Mucosa of rectum (tissue), 2 donors: Measurements from ENCODE around the gene CCHCR1.

Experiments
- H3K27ac ChIP-seq, 2 donors: one replicate each; pipeline ENCODE4 v1.7.0; 2013; ENCODE audit warnings: inconsistent platforms in 2 of 2, low read depth in 2 of 2, low read length in 2 of 2
- H3K27me3 ChIP-seq, 2 donors: one replicate each; pipeline ENCODE4 v1.7.0; 2013; ENCODE audit warnings: low read length in 2 of 2; ENCODE audit not compliant: control insufficient read depth in 2 of 2, insufficient read depth in 2 of 2
- H3K36me3 ChIP-seq, 2 donors: one replicate each; pipeline ENCODE4 v1.7.0; 2013; ENCODE audit warnings: low read length in 2 of 2; ENCODE audit not compliant: control insufficient read depth in 2 of 2, insufficient read depth in 2 of 2
- H3K4me1 ChIP-seq, 2 donors: one replicate each; pipeline ENCODE4 v1.7.0; 2013; ENCODE audit warnings: low read length in 2 of 2, mild to moderate bottlenecking in 1 of 2; ENCODE audit not compliant: control insufficient read depth in 2 of 2, insufficient read depth in 2 of 2
- H3K4me3 ChIP-seq, 2 donors: one replicate each; pipeline ENCODE4 v1.7.0; 2013; ENCODE audit warnings: low read length in 2 of 2
- H3K9ac ChIP-seq, 2 donors: one replicate each; pipeline ENCODE4 v1.7.0; 2013; ENCODE audit warnings: low read length in 2 of 2, low read depth in 1 of 2, mild to moderate bottlenecking in 1 of 2
- H3K9me3 ChIP-seq, 2 donors: one replicate each; pipeline ENCODE4 v1.7.0; 2013; ENCODE audit warnings: low read length in 2 of 2; ENCODE audit not compliant: control insufficient read depth in 2 of 2
- donor health status: healthy.
- donor health status: Normal muscosa, but diverticular disease.

The CCHCR1 gene

DNA sequence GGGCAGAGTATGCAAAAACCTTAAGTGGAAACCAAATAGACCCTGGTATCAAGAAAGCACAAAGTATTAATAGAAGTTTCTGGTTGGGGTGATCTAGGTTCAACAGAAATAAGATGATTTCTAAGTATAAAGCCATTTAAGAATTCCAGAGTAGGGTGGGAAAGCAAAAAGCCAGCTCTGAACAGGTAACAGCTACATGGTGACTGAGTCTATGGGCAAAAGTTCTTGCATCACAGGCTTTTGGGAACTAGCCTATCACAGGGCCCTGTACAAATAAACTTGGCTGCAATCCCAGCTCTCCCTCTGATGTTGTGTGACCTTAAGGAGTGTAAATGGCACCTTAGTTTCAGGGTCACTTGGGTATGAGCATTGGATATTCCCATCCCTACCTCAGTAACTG, 6.3 kb upstream of the CCHCR1 start:
- Histone ChIP-seq H3K27ac (no peak overlapping the region), H3K4me1 (peaks cover 7 to 9% of the 10 kb centered on the region in 2 donors), H3K9me3 (no peaks in the 10 kb centered on the region), H3K36me3 (peaks cover 3 to 4% of the 10 kb centered on the region in 2 donors), H3K27me3 (no peaks in the 10 kb centered on the region), H3K4me3 (no peak overlapping the region), H3K9ac (no peak overlapping the region)

DNA sequence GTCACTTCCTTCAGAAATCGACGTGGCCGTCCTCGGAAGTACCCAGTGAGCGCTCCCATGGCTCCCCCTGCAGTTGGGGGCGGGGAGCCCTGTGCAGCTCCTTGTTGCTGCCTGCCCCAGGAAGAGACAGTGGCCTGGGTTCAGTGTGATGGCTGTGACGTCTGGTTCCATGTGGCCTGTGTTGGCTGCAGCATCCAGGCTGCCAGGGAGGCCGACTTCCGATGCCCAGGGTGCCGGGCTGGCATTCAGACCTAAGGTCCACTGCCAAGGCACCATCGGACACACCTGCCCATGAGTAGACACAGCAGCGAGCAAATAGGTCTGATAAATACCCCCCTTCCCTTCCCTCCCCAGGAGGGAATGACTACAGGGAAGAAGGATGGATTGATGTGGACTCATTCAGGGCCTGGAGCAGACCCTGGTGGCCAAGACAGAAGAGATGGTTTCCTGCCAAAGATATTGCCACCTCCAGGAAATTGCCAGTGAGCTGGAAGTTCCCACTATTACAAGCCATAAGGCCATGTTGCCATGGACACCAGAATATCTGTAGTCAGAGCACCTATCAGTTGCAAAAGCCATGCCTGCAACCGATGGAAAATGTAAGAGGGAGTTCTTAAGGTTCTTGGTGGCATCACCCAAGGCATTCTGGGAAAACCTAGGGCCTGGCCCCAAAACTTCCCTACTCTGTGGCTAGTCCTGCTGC, 5.0 kb upstream of the CCHCR1 start:
- Histone ChIP-seq H3K9ac (no peak overlapping the region), H3K27me3 (no peaks in the 10 kb centered on the region), H3K4me3 (no peak overlapping the region), H3K4me1 (peaks cover 11 to 12% of the 10 kb centered on the region in 2 donors), H3K27ac (no peak overlapping the region), H3K36me3 (peaks cover 3 to 4% of the 10 kb centered on the region in 2 donors), H3K9me3 (no peaks in the 10 kb centered on the region)

DNA sequence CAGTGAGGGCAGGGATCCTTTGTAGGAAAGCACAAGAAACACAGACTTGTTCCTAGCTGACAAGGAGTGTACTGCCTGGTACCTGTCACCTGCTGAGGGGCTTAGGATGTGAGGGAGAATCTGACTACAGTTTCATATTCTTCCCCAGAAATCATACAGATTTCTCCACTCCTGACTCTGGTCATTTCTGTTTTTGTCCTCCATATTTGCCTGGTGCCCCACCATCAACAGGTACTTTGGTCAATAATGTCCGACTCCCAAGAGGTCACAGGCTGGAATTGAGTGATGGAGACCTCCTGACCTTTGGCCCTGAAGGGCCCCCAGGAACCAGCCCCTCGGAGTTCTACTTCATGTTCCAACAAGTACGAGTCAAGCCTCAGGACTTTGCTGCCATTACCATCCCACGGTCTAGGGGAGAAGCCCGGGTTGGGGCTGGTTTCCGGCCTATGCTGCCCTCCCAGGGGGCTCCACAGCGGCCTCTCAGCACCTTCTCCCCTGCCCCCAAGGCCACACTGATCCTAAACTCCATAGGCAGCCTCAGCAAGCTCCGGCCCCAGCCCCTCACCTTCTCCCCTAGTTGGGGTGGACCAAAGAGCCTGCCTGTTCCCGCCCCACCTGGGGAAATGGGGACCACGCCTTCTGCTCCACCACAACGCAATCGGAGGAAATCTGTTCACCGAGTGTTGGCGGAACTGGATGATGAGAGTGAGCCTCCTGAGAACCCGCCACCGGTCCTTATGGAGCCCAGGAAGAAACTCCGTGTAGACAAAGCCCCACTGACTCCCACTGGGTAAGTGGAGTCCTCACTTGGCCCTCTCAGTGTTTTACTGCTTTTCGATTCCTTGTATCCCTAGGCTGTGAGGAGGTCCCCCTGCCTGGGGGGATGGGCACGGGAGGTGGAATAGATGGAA, 3.9 kb upstream of the CCHCR1 start:
- Histone ChIP-seq H3K4me1 (peaks cover 14 to 18% of the 10 kb centered on the region in 2 donors), H3K27me3 (no peaks in the 10 kb centered on the region), H3K27ac (no peak overlapping the region), H3K9ac (no peak overlapping the region), H3K4me3 (no peak overlapping the region), H3K36me3 (peaks cover 3 to 4% of the 10 kb centered on the region in 2 donors), H3K9me3 (no peaks in the 10 kb centered on the region)

DNA sequence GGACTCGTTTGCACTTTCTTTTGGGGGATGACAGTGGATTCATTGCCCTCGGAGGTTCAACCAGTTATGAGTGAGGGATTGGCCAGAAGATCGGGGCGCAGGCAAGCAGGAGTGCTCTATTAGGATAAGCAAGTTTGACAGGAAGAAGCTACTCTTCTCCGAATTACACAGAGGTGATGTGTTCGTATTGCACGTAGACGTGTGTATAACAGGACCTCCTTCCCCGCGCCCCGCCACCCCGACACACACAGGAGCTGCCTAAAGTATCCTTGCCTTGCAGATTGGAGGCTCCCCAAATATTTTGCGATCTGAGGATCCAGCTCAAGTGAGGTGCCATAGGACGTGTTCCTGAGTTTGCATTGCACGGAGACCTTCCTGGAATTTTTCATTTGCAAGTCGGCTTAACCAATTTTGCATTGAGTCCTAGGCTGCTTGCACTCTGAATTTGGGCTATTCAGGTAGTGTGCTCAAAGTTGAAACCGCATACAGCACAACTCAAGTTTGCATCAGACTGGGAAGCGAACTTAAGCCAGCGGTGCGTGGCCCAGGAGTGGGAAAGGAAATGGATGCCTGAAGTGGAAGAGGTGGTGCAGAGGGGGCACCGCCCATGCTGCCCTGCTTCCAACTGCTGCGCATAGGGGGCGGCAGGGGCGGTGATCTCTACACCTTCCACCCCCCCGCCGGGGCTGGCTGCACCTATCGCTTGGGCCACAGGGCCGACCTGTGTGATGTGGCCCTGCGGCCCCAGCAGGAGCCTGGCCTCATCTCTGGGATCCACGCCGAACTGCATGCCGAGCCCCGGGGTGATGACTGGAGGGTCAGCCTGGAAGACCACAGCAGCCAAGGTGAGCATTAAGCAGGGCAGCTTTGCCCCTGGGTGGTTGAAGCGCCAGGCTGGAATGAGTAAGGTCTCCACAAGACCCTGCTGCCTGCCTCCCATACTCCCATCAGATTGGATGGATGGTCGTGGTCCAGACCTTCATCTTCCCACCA, 1.6 kb upstream of the CCHCR1 start:
- Histone ChIP-seq H3K36me3 (peaks cover 7 to 8% of the 10 kb centered on the region in 2 donors), H3K27me3 (no peaks in the 10 kb centered on the region), H3K9ac (peak overlapping the region; percentile 66 to 70), H3K9me3 (no peaks in the 10 kb centered on the region), H3K4me1 (peaks cover 14 to 18% of the 10 kb centered on the region in 2 donors), H3K27ac (peak overlapping the region in 1 of 2 donors; percentile 65), H3K4me3 (peak overlapping the region; percentile 81 to 87)

DNA sequence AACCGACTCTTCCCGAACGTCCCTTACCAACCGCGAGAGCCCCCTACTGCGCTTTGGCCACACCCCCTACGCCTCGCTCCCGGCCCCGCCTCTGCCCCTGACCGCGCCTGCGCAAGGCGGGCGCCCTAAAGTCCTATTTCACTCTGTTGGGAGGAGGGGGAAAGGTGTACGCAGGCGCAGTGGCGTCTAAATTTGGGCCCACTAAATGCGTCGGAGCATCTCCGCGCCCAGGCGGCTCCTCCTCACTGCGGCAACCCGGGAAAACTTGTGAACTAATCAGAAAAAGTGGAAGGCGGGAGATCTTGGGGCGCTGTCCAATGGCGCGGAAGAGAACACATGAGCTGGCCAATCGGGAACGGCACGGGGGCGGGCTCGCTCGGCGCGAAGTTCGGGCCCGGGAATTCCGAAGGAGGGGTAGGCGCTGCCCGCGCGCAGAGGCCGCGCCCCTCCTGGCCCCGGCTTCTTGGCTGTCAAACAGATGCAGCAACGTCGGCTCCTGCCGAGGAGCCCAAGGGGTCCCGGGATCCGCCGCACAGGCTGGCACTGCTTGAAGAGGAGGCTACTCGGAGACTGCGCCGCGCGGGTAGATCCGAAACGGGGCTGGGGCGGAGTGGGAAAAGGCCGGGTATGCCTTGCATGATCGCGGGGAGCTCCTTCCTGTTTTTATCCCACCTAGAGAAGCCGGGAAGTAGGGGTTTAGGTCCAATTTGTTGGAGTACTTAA, 699 bp upstream of the CCHCR1 start, which contains the start of gene TCF19:
TSS of gene TCF19 (plus strand) at position 450 of the 723 bp plus-strand sequence. CDS start 881 bp downstream, outside the sequence.
- H3K9me3 ChIP-seq, result no peaks in the 10 kb centered on the region
- H3K4me1 ChIP-seq, result peaks cover 14 to 18% of the 10 kb centered on the region in 2 donors
- H3K27ac ChIP-seq, result peak within 1 kb of the TSS; percentile 65 to 69
- H3K27me3 ChIP-seq, result no peaks in the 10 kb centered on the region
- peak within 1 kb of the TSS; percentile 85 to 86 for H3K9ac ChIP-seq
- peaks cover 7 to 13% of the 10 kb centered on the region in 2 donors for H3K36me3 ChIP-seq
- H3K4me3 ChIP-seq, result peak within 1 kb of the TSS; percentile 81 to 87

DNA sequence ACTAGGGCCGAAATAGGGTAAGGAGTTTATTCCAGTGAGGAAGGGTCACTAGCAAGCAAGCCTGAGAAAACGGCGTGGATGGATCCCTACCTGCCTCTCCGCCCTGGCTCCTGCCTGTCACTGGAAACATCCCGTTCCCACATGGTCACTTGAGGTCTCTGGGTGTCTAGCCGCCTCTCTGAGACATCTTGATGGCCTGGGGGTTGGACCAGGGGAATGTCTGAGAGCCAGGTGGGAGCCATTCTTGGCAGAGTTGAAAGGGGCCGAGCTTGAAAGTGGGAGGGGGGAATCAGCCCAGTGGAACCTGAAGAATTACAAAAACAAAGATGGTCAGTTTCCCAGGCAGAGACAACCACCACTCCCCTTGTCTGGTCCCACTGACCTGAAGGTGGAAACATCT, 961 bp downstream of the CCHCR1 start:
- Histone ChIP-seq H3K9me3 (no peaks in the 10 kb centered on the region), H3K4me3 (no peak overlapping the region), H3K27me3 (no peaks in the 10 kb centered on the region), H3K4me1 (peaks cover 14 to 18% of the 10 kb centered on the region in 2 donors), H3K9ac (no peak overlapping the region), H3K36me3 (peaks cover 3 to 10% of the 10 kb centered on the region in 2 donors), H3K27ac (no peak overlapping the region)

DNA sequence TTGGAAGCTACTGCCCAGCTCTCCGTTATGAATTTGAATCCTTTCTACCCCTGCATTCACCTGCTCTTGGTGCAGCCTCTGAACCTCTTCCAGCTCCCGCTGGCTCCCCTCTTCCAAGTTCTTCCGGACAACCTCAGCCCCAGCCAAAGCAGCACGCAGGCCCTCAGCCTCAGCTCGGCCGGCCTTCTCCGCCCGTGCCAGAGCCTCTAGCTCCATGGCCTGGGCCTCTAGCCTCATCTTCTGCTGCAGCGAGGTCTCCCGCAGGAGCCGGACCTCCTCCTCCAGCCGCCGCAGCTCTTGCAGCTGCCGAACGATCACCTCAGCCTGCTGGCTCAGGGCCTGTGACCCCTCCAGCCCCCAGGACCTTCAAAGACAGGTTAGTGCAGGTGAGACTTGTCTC, 3.2 kb downstream of the CCHCR1 start:
- peaks cover 13 to 17% of the 10 kb centered on the region in 2 donors for H3K36me3 ChIP-seq
- no peaks in the 10 kb centered on the region for H3K27me3 ChIP-seq
- no peak overlapping the region for H3K27ac ChIP-seq
- no peak overlapping the region for H3K4me3 ChIP-seq
- peaks cover 12 to 14% of the 10 kb centered on the region in 2 donors for H3K4me1 ChIP-seq
- no peak overlapping the region for H3K9ac ChIP-seq
- no peaks in the 10 kb centered on the region for H3K9me3 ChIP-seq

DNA sequence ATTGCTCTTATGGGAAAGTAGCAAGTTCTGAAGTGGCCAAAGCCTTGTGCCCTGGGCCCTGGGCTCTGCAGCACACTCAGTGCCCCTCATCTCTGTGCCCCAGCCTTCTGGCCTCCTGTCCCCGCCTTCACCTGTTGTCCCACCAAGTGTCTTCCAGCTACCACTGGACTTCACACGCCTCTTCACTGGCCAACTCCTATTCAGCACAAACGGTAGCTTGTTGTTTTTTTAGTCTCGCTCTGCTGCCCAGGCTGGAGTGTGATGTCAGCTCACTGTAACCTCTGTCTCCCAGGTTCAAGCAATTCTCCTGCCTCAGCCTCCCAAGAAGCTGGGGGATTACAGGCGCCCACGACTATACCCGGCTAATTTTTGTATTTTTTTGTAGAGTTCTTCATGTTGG, 4.8 kb downstream of the CCHCR1 start:
- no peak overlapping the region for H3K4me3 ChIP-seq
- peaks cover 13 to 24% of the 10 kb centered on the region in 2 donors for H3K36me3 ChIP-seq
- H3K9ac ChIP-seq, result no peak overlapping the region

DNA sequence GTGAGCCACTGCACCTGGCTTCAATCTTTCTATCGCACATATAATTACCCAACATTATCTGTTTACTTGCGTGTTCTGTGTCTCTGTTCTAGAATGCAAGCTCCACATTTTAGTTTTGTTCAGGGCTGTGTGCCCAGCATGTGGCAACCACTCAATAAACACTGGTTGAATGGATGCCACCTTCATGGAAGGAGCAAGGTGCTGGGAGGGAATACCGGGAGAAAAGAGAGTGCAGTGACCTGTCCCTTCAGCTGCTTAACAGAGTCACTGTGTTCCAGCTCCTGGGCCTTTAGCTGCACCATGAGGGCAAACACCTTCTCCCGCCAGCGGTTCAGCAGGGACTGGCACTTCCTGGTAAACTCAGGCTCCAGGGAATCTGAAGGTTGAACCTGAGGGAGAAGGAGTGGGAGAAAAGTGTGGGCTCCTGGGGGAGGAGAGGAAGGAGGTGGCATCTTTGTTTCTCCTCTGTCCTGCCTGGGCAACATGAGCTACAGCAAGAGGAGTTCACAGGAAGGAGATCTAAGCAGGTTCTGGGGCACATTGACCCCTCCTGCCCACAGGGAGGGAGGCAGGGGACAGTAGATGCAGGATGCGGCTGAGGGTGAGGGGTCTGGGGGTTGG, 7.7 kb downstream of the CCHCR1 start:
- no peak overlapping the region for H3K9ac ChIP-seq
- H3K4me1 ChIP-seq, result peaks cover 6 to 8% of the 10 kb centered on the region in 2 donors
- H3K4me3 ChIP-seq, result no peak overlapping the region
- no peaks in the 10 kb centered on the region for H3K9me3 ChIP-seq
- H3K27ac ChIP-seq, result no peak overlapping the region
- H3K27me3 ChIP-seq, result no peaks in the 10 kb centered on the region
- peaks cover 10 to 24% of the 10 kb centered on the region in 2 donors for H3K36me3 ChIP-seq

More for the DNA sequence above, 4.8 kb downstream of the CCHCR1 start:
- H3K9me3 ChIP-seq, result no peaks in the 10 kb centered on the region
- no peaks in the 10 kb centered on the region for H3K27me3 ChIP-seq
- H3K4me1 ChIP-seq, result peaks cover 2 to 6% of the 10 kb centered on the region in 2 donors
- H3K27ac ChIP-seq, result no peak overlapping the region
